ENCODE results near the gene PFDN2.

PFDN2 gene

DNA sequence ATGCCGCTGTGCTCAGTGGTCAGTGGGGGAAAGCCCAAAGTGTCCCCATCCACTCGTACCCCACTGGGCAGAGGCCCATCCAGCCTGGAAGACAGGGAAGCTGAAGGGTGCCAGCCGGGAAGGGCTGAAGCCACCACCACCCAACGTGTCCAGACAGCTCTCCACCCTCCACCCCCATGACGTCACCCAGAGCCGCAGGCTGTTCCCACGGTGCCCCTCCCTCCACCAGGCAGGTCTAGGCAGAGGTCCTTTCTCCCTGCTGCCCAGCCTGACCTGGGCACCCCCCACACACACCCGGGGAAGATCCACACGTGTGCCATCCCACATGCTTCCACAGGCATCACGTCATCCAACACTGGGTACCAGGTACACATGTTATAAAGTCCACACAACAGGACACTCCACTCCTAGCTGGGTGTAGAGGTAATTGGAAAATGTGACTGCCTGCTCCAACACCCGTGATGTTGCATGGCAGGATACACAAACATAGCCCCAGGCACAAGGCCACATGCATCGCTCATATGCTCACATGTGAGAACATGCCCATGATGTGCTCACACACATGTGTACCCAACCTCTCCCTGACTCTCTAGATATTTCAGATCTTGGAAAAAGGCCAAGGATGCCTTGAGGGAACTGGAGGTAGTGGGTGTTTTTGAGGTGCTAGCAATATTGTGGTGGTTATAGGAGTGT, 43.0 kb downstream of the PFDN2 start:
- POLR2A ChIA-PET: no interaction called here
- DNase-seq (ENCODE audit: extremely low spot score): no peak
- no peak for TF ChIP-seq HDGF (IDR thresholded peaks at IDR 0.05; ENCODE audit: borderline replicate concordance)
- no peak for TF ChIP-seq ELF4 (IDR thresholded peaks at IDR 0.05)
- no peak for TF ChIP-seq CTBP1 (IDR thresholded peaks at IDR 0.05; ENCODE audit: borderline replicate concordance)
- TF ChIP-seq FOXK2 (IDR thresholded peaks at IDR 0.05): no peak
- TF ChIP-seq L3MBTL2 (conservative IDR thresholded peaks at IDR 0.05): no peak
- TF ChIP-seq FOXM1 (IDR thresholded peaks at IDR 0.05; ENCODE audit: borderline replicate concordance): no peak
- TF ChIP-seq, protein P1, sequence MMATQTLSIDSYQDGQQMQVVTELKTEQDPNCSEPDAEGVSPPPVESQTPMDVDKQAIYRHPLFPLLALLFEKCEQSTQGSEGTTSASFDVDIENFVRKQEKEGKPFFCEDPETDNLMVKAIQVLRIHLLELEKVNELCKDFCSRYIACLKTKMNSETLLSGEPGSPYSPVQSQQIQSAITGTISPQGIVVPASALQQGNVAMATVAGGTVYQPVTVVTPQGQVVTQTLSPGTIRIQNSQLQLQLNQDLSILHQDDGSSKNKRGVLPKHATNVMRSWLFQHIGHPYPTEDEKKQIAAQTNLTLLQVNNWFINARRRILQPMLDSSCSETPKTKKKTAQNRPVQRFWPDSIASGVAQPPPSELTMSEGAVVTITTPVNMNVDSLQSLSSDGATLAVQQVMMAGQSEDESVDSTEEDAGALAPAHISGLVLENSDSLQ (IDR thresholded peaks at IDR 0.05): no peak
- TF ChIP-seq SUZ12 (IDR thresholded peaks at IDR 0.05): no peak
- TF ChIP-seq NFRKB (IDR thresholded peaks at IDR 0.05): no peak
- no peak for TF ChIP-seq FOXA1 (IDR thresholded peaks at IDR 0.05)
- TF ChIP-seq LEF1 (IDR thresholded peaks at IDR 0.05; ENCODE audit: borderline replicate concordance): no peak
- TF ChIP-seq TARDBP (IDR thresholded peaks at IDR 0.05): no peak
- no peak for TF ChIP-seq ARNT (IDR thresholded peaks at IDR 0.05)
- no peak for TF ChIP-seq BHLHE40 (IDR thresholded peaks at IDR 0.05; ENCODE audit: borderline replicate concordance)
- TF ChIP-seq SP1 (IDR thresholded peaks at IDR 0.05): no peak
- no peak for TF ChIP-seq ZNF384 (IDR thresholded peaks at IDR 0.05)
- CTCF ChIA-PET: no interaction called here

DNA sequence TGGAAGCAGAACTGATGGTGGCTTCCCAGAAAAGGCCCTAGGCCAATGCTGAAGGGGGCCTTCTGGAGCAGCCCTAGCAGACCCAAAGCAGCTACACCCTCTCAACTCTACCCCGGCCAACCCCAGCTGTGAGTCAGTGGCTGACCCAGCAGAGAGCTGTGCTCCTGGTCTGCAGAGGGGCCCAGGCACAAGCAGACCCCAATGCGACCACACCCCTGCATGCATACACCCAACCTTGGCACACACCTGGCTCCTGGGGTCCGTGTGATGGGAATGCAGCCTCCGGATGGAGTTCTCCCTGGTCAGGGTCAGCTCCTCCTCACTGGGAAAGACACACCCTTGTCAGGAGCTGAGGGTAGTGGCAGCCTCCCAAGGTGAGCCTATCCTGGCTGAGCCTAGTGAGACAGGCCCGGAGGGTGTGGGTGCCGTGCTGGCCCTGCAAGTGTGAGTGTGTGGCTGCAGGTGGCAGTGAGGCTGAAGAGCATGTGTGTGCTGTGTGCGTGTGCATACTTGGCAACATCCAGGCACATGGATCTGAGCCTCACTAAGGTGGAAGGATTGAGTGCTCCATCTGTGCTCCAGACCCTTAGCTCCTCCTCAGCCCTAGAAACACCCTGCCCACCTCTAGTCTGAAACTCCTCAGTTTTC, 44.2 kb downstream of the PFDN2 start:
- CTCF ChIA-PET: no interaction called here
- TF ChIP-seq SUZ12 (IDR thresholded peaks at IDR 0.05): no peak
- TF ChIP-seq FOXA1 (IDR thresholded peaks at IDR 0.05): no peak
- TF ChIP-seq FOXM1 (IDR thresholded peaks at IDR 0.05; ENCODE audit: borderline replicate concordance): no peak
- TF ChIP-seq, protein P1 (IDR thresholded peaks at IDR 0.05): no peak
- TF ChIP-seq LEF1 (IDR thresholded peaks at IDR 0.05; ENCODE audit: borderline replicate concordance): no peak
- no peak for TF ChIP-seq ELF4 (IDR thresholded peaks at IDR 0.05)
- no peak for TF ChIP-seq BHLHE40 (IDR thresholded peaks at IDR 0.05; ENCODE audit: borderline replicate concordance)
- POLR2A ChIA-PET: interaction anchor here (0.8 kb wide), 1 partner anchor 12 kb away, joined by 3 read pairs; no protein-coding TSS in a partner anchor
- DNase-seq (ENCODE audit: extremely low spot score): no peak

DNA sequence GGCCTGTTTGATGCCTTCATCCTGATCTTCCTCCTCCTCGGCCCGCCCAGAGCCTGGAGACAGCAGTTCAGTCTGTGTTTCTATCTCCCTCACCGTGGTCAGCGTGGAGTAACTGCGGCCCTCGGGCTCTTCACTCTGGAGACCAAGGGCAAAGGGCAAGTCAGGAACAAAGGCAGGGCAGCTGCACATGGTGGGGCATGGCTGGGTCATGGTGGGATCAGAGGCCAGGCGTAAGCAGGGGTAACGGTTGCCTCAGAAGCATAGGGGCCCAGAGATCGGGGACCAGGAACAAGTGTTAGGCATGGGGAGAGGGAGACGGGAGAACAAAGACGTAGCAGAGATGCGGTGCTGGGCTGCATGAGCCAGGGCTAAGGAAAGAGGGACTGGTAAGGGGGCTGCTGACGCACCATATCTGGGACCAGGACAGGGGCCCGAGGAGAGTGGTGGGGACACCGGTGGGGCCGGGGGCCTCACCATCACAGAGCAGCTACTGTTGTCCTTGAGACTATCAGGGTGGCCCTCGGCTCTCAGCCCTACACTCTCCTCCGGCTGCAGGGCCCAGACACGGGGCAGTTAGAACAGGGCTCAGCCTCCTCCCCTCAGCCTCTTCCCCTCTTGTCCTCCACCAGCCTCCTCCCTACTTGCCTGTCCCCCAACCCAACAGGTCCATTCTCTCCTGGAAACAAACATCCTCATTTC, 44.9 kb downstream of the PFDN2 start:
- CTCF ChIA-PET: no interaction called here
- POLR2A ChIA-PET: interaction anchor here (0.8 kb wide), 1 partner anchor 12 kb away, joined by 3 read pairs; no protein-coding TSS in a partner anchor

DNA sequence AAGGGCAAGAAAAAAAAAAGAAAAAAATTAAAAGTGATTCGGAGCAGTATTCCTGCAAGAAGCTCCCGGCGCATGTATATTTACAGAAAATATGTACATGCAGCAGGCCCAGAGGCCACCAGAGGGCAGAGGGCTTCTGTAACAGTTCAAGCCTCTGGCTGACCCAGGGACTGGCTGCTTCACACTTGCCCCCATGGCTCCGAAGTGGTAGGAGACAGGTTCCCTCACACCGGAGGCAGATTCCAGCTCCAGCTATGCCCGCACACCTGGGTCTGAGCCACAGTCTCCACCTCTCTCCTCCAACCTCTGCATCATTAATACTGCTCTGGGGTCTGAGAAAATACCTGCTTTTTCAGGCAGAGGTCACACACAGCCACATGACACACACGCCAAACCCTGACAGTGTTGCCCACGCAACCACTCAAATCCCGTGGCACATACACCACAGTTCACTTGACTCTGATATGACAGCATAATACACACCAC, 45.9 kb downstream of the PFDN2 start:
- no peak for TF ChIP-seq ELF4 (IDR thresholded peaks at IDR 0.05)
- no peak for TF ChIP-seq CTBP1 (IDR thresholded peaks at IDR 0.05; ENCODE audit: borderline replicate concordance)
- no peak for TF ChIP-seq HDGF (IDR thresholded peaks at IDR 0.05; ENCODE audit: borderline replicate concordance)
- no peak for TF ChIP-seq FOXM1 (IDR thresholded peaks at IDR 0.05; ENCODE audit: borderline replicate concordance)
- no peak for TF ChIP-seq SUZ12 (IDR thresholded peaks at IDR 0.05)
- no peak for TF ChIP-seq NFRKB (IDR thresholded peaks at IDR 0.05)
- DNase-seq (ENCODE audit: extremely low spot score): peak; percentile 71
- ChIA-PET POLR2A (no interaction called here), CTCF (interaction anchor here (0.6 to 1.2 kb wide), 4 partner anchors 54 to 562 kb away, joined by 3 to 4 read pairs (median 3); no protein-coding TSS in a partner anchor)

More for the DNA sequence above, 44.9 kb downstream of the PFDN2 start:
- no peak for DNase-seq (ENCODE audit: extremely low spot score)
- TF ChIP-seq ZNF384 (IDR thresholded peaks at IDR 0.05) (no peak), TARDBP (IDR thresholded peaks at IDR 0.05) (no peak), L3MBTL2 (conservative IDR thresholded peaks at IDR 0.05) (no peak), SP1 (IDR thresholded peaks at IDR 0.05) (no peak), FOXM1 (IDR thresholded peaks at IDR 0.05; ENCODE audit: borderline replicate concordance) (no peak), HDGF (IDR thresholded peaks at IDR 0.05; ENCODE audit: borderline replicate concordance) (no peak), ELF4 (IDR thresholded peaks at IDR 0.05) (no peak), FOXA1 (IDR thresholded peaks at IDR 0.05) (no peak), LEF1 (IDR thresholded peaks at IDR 0.05; ENCODE audit: borderline replicate concordance) (no peak), NFRKB (IDR thresholded peaks at IDR 0.05) (no peak), BHLHE40 (IDR thresholded peaks at IDR 0.05; ENCODE audit: borderline replicate concordance) (no peak), ARNT (IDR thresholded peaks at IDR 0.05) (no peak), CTBP1 (IDR thresholded peaks at IDR 0.05; ENCODE audit: borderline replicate concordance) (no peak)
- TF ChIP-seq, protein P1 (IDR thresholded peaks at IDR 0.05): no peak

DNA sequence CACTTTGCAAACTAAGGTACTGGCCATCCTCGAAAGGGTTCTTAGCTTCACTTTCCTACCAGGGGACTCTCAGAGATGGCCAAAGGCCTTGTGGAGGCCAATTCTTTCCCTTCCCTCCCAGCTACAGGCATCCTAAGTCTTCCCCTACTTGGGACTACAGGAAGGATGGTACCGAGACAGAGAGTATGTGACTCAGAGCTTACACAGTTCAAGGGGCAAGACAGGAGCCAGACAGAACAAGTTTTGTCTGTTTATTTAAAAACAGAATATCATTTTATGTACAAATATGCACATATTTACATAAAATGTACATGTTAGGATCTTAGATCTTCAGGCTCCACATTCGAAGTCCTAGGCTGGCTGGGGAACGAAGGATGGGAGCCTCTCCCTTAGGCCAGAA, 47.1 kb downstream of the PFDN2 start:
- CTCF ChIA-PET: interaction anchor here (0.6 to 1.2 kb wide), 2 partner anchors 48 to 52 kb away, joined by 3 read pairs; no protein-coding TSS in a partner anchor
- POLR2A ChIA-PET: no interaction called here
- TF ChIP-seq, protein P1 (IDR thresholded peaks at IDR 0.05): no peak
- TF ChIP-seq TARDBP (IDR thresholded peaks at IDR 0.05) (no peak), LEF1 (IDR thresholded peaks at IDR 0.05; ENCODE audit: borderline replicate concordance) (no peak), SP1 (IDR thresholded peaks at IDR 0.05) (no peak), ELF4 (IDR thresholded peaks at IDR 0.05) (no peak), FOXM1 (IDR thresholded peaks at IDR 0.05; ENCODE audit: borderline replicate concordance) (no peak), ZNF384 (IDR thresholded peaks at IDR 0.05) (no peak), ARNT (IDR thresholded peaks at IDR 0.05) (no peak), BHLHE40 (IDR thresholded peaks at IDR 0.05; ENCODE audit: borderline replicate concordance) (no peak), FOXK2 (IDR thresholded peaks at IDR 0.05) (no peak)
- no peak for DNase-seq (ENCODE audit: extremely low spot score)
